Adrenal gland (tissue), 12 donors: ENCODE results near the gene SF3B3. TPM values are rescaled to one million over a fixed set of nuclear protein-coding genes. Genes with fewer than 3 reads are reported as not detected.

ENCODE experiments used
- DNase-seq, 7 donors: peaks; one replicate each; pipeline ENCODE4 v3.0.0-alpha.2; 2019 to 2020
- H3K27ac ChIP-seq, 5 donors: fragments of 200-600 bp; sonication (generic) in 4 of 5; 1 replicate in 3 of 5; 2 replicates in 2 of 5; pipeline versions ENCODE4 v1.5.1 to v1.8.0; 2016 to 2020; ENCODE audit warnings: mild to moderate bottlenecking in 1 of 5
- H3K27me3 ChIP-seq: fragments of 200-600 bp; 2 replicates; pipeline ENCODE4 v1.8.0; 2021
- H3K36me3 ChIP-seq, 2 donors: fragments of 200-600 bp; replicated peaks in 1 of 2; 1 replicate in 1 of 2; 2 replicates in 1 of 2; pipeline versions ENCODE4 v1.5.1 to v1.8.0; 2018 to 2022
- H3K4me1 ChIP-seq, 2 donors: fragments of 200-600 bp; replicated peaks in 1 of 2; 1 replicate in 1 of 2; 2 replicates in 1 of 2; pipeline versions ENCODE4 v1.5.1 to v1.8.0; 2018 to 2021
- H3K4me3 ChIP-seq, 4 donors: fragments of 200-600 bp; sonication (generic) in 3 of 4; one replicate each; pipeline ENCODE4 v1.5.1; 2016 to 2018
- H3K9me3 ChIP-seq, 3 donors: fragments of 200-600 bp; sonication (generic) in 1 of 3; replicated peaks in 1 of 3; 1 replicate in 2 of 3; 2 replicates in 1 of 3; pipeline versions ENCODE4 v1.5.1 to v1.8.0; 2016 to 2021
- CTCF ChIP-seq, 6 experiments: fragments of 450-650 bp in 4 of 6; fragments of 200-600 bp in 2 of 6; sonication (generic) in 1 of 6; IDR thresholded peaks; 1 replicate in 5 of 6; 2 replicates in 1 of 6; pipeline versions ENCODE4 v1.5.1 to v1.8.0; 2016 to 2021; ENCODE audit warnings: antibody characterized with exemption in 6 of 6, mild to moderate bottlenecking in 2 of 6, moderate library complexity in 1 of 6
- POLR2A ChIP-seq, 2 donors: fragments of 450-650 bp; IDR thresholded peaks; one replicate each; pipeline ENCODE4 v1.6.1; 2017; ENCODE audit warnings: antibody characterized with exemption in 2 of 2, mild to moderate bottlenecking in 2 of 2, moderate library complexity in 1 of 2
- WGBS, 4 donors: extraction: QIAGEN DNeasy Blood & Tissue Kit in 2 of 4; methylation state at CpG; one replicate each; pipeline versions ENCODE4 v1.1.5 to v1.1.7; 2013 to 2017; 5-methylcytosine and 5-hydroxymethylcytosine counted together
- intact Hi-C, 2 donors: fragments of 100-400 bp; cut with DNase I; formaldehyde crosslinking; loops; one replicate each; pipeline versions ENCODE4 v1.14.1 to v1.15.0; 2022 to 2023
- polyA plus RNA-seq, 3 donors: library from polyadenylated mRNA; stranded (reverse); fragments of 200-250 nt in 2 of 3; fragments of 350-450 nt in 1 of 3; fragmentation: Illumina TruSeq in 1 of 3; extraction: RNeasy Lipid Tissue Mini Kit (QIAGEN cat#74804) in 1 of 3; gene quantifications; one replicate each; pipeline ENCODE4 v1.2.3, GENCODE V29; 2013 to 2014
- total RNA-seq, 9 donors: library from RNA; depleted of rRNA in 4 of 9; stranded (reverse); fragments of >200 nt in 4 of 9; fragments of 120-200 nt in 1 of 9; fragmentation: NEBNext Ultra II Directional in 1 of 9; extraction: Animal tissue kit (Norgen Biotek cat#: 25700) in 1 of 9; gene quantifications; one replicate each; pipeline versions ENCODE4 v1.1.0 to v1.2.4, GENCODE V29; 2013 to 2023
- donor health status: healthy with polysubstance abuse.
- donor health status: Bipolar disorder and iron deficiency.
- donor health status: DM: yes; HTN: yes; CAD: no.
- donor health status: DM: no; HTN: no; CAD: no.
- donor health status: DM: no; HTN: no; CAD: no.
- donor health status: DM: yes; HTN: yes; CAD: no.

SF3B3 gene
- total and polyA plus RNA-seq, 12 donors, result 66.2 to 242 (median 139) TPM

DNA sequence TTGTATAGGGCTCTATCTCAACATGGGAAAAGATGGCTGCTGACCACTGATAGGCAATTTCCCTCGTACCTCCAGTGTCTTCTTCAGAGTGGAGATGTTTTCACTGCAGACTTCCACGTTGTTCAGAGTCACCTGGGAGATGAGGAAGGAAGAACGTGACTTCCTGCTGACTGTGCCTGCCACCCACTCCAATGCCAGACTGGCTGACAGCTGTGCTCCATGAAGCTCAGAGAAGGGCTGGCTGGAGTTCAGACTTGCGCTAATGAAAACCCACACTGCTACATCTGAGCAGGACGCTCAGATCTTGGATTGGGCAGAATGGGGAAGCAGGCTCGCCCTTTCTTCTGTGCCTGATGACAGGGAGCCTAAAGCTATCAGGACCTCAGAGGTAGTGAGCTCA is 33.4 kb upstream of the SF3B3 start:
- DNase-seq, result no peak
- Histone ChIP-seq H3K36me3 (peaks cover 0 to 51% of the 10 kb centered on the region in 2 donors), H3K4me3 (no peak overlapping the region), H3K4me1 (no peaks in the 10 kb centered on the region), H3K9me3 (no peaks in the 10 kb centered on the region), H3K27me3 (no peaks in the 10 kb centered on the region), H3K27ac (no peak overlapping the region)
- WGBS, 4 donors, result 71 to 90% (median 76%) methylated on average over 5 to 6 of the region's 6 CpGs
- no peak for TF ChIP-seq POLR2A (IDR thresholded peaks at IDR 0.05)
- TF ChIP-seq CTCF (IDR thresholded peaks at IDR 0.05), result no peak
- intact Hi-C loops, result no loop called here

GRCh38 chr16:70493802-70494201 is 29.8 kb upstream of the SF3B3 start:
- H3K27ac ChIP-seq, result no peak overlapping the region
- H3K9me3 ChIP-seq, result no peaks in the 10 kb centered on the region
- DNase-seq, result no peak
- 88 to 93% (median 91%) methylated on average over 2 to 3 of the region's 3 CpGs for WGBS, 4 donors
- H3K36me3 ChIP-seq, result peaks cover 0 to 73% of the 10 kb centered on the region in 2 donors
- H3K4me1 ChIP-seq, result no peaks in the 10 kb centered on the region
- TF ChIP-seq POLR2A (IDR thresholded peaks at IDR 0.05), result no peak
- no peak for TF ChIP-seq CTCF (IDR thresholded peaks at IDR 0.05)
- no peak overlapping the region for H3K4me3 ChIP-seq
- intact Hi-C loops, result no loop called here
- H3K27me3 ChIP-seq, result no peaks in the 10 kb centered on the region

DNA sequence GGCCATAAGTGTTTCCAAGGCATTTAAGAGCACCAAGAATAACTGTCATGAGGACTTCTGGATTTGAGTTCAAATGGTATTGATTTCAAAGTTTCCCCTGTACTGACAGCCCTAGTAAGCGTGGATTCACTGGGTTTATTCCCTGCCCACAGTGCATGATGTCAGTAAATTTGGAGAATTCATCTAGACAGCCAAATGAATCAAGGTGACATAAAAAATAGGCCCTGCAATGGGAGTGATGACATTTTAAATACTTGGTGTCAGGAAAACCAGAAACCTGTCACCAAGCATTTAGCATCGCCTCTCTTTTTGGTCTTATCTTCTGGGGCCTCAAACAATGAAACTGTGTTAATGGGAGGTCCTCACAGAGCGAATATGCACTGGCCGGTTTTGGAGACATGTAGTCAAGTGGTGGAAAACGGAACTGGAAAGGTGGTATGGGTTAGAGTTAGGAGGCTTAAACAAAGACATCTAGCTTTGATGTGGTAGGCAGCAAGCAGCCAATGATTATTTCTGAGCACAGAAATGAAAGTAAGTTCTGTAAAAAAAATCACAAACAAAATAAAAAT is 29.3 kb upstream of the SF3B3 start:
- peaks cover 0 to 70% of the 10 kb centered on the region in 2 donors for H3K36me3 ChIP-seq
- no peak overlapping the region for H3K27ac ChIP-seq
- H3K4me1 ChIP-seq, result no peaks in the 10 kb centered on the region
- DNase-seq, result no peak
- intact Hi-C loops, result no loop called here
- no peak for TF ChIP-seq CTCF (IDR thresholded peaks at IDR 0.05)
- TF ChIP-seq POLR2A (IDR thresholded peaks at IDR 0.05), result no peak
- H3K27me3 ChIP-seq, result no peaks in the 10 kb centered on the region
- no peaks in the 10 kb centered on the region for H3K9me3 ChIP-seq
- 71 to 91% (median 83%) methylated on average over 5 of the region's 5 CpGs for WGBS, 4 donors
- H3K4me3 ChIP-seq, result no peak overlapping the region

- intact Hi-C loops, result no loop called here
- Histone ChIP-seq H3K4me3 (no peak overlapping the region), H3K27me3 (no peaks in the 10 kb centered on the region), H3K4me1 (no peaks in the 10 kb centered on the region), H3K36me3 (peaks cover 0 to 69% of the 10 kb centered on the region in 2 donors), H3K27ac (no peak overlapping the region), H3K9me3 (no peaks in the 10 kb centered on the region)
- no peak for DNase-seq
- WGBS, 4 donors, result 71 to 97% (median 95%) methylated on average over 2 of the region's 2 CpGs
- TF ChIP-seq CTCF (IDR thresholded peaks at IDR 0.05), result no peak
- no peak for TF ChIP-seq POLR2A (IDR thresholded peaks at IDR 0.05)
Observed at GRCh38 chr16:70494777-70495176, 28.8 kb upstream of the SF3B3 start.
